CD4-positive, alpha-beta T cell treated with Interleukin-21 for 1 hour (primary cell): ENCODE measurements around the gene SPOCK1.

ENCODE experiments used
- DNase-seq: peaks from one replicate; pipeline ENCODE4 v3.0.0-alpha.2; 2020

Gene SPOCK1

DNA sequence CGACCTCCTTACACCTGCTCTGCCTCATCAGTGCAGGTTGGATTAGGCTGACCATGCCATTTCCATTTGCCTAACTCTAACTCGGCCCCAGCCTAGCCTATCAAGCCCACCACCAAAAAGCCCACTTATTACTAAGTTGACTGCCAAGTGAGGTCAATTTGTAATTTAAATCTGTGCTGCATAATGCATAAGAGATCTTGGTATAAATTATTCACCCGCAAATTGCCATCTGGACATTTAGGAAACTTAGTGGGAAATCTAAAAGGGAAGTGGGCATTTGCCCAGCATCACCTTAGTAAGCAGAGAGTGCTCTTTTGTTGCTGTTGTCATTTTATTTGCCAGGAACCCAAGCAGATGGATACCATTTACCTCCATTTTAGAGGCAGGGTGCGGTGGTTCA, 143.0 kb downstream of the SPOCK1 start:
- DNase-seq: no peak

DNA sequence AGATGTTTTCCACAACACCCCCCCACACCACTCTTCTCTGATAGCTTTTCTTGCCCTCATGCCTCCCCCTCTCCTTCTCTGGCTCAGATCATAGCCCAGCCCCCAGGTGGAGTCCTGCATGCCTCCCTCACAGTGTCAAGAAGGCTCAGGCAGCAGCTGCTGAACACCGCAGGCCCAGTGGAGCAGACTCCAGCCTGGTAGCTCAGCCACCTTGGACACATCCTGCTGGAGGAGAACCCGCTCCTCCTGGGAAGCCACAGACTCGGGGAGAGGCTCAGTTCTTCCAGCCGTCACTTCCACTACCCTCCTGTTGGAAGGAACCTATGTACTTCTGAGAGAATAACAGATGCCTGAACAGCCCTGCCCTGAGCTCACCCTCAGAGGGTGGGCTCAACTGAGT, 143.4 kb downstream of the SPOCK1 start:
- no peak for DNase-seq

- DNase-seq: no peak
Observed at GRCh38 chr5:137352095-137352494, 147.0 kb downstream of the SPOCK1 start.

DNA sequence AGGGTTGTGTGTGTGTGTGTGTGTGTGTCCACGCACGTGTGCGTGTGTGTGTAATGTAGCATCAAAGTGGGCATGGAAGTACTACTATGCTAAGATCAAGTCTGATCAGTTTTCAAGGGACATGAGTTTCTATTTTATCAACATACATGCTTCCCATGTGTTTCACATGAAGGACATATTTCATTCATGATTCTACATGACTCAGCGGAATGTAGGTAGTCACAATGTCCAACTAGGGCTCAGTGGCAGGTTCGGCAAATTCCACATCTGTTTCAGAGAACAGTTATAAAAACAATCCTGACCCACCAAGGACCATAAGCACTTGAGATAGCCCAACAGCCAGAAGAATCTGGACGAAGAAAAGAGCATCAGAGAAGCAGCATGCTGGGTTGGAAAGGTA, 148.3 kb downstream of the SPOCK1 start:
- no peak for DNase-seq

DNA sequence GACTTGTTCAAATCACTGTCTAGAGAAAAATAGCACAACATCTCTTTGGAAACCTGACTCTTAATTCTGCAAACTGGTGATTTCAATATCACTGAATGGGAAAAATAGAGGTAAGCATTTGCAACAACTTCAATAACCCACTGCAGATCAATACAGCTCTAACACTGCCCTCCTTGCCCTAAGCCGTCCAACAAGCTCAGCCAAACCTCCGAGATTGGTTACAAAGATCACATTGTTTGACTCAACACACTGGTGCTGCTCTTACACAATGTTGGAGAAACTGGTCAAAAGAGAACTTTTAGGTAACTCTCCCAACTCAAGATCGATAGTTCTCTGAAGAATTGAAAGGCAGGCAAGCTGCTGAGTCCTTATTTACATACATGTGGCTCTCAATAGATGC, 150.4 kb downstream of the SPOCK1 start:
- no peak for DNase-seq

DNA sequence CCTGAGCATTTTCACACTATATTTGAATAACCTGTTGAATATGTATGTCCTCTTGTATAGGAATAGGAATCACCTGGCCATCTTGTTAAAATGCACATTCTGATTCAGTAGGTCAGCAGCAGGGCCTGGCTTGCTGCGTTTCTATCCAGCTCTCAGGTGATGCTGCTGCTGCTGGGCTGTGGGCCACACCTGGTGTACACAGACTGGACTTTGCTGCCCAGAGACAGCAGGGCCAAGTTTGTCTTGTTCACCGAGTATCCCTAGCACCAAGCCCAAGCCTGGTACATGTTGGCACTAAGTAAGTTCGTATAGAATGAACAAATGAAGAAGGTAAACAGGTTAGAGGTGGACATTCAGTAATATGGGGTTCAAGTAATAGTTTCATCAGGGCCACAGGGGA, 151.3 kb downstream of the SPOCK1 start:
- no peak for DNase-seq

- no peak for DNase-seq
Observed at GRCh38 chr5:137346281-137346680, 152.8 kb downstream of the SPOCK1 start.

DNA sequence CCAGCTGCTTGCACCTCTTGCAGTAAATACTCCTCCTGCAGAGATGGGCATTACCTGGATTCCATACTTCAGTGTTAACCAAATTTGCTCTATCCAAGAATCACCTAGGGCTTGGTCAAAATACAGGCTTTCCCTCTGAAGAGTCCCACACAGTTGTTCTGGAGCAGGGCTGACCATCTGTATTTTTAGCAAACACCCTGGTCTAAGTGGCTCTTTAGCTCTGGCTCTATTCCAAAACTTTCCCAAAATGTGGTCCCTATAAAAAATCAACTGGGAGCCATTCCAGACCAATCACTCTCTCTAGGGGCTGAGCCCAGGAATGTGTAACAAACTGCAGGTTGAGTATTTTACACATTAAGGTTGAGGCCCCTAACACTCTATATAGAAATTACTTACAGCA, 153.7 kb downstream of the SPOCK1 start:
- DNase-seq: no peak

DNA sequence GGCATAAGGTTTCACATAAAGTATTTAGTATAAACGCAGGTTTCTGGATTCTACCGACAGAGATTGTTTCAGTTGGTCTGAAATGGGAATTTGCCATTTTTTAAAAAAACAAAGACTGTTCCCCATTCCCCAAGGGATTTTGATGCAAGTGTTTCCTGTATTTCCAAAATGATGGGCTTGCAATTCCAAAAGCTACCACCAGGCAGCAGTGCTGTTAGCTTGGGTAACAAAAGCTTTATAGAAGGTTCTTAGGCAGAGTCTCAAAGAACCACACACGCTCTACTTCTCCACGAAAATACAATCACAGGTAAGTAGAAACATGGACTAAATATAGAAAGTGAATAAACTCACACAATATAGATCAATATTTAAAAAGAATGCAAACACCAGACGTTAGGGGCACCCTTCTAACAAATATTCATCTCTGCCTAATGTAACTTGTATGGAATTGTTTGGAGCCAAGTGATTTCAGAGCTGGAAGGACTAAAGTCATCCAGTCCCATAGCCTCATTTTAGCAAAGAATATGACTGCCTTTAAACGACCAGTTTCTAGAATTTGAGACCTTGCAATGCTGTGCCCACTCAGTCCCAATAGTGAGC, 154.3 kb downstream of the SPOCK1 start:
- no peak for DNase-seq

DNA sequence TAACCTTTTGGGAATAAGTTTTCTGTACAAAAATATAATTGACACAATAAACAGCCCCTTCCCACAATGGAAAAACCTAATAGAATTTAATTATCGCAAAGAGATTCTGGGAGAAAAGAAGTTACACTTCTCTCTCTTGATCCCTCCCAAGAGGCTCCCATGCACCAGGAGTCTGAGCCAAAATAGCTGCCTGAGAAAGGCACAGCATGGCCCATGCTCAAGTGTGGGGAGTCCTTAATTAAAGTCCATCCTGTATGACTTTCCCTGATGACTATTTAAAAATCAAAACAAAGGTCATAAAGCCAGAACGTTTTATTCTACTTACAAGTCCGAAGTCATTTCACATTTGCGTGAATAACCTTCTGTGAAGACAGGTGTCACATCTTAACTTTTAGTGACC, 155.1 kb downstream of the SPOCK1 start:
- DNase-seq: no peak

- no peak for DNase-seq
Observed at GRCh38 chr5:137342764-137343163, 156.4 kb downstream of the SPOCK1 start.

DNA sequence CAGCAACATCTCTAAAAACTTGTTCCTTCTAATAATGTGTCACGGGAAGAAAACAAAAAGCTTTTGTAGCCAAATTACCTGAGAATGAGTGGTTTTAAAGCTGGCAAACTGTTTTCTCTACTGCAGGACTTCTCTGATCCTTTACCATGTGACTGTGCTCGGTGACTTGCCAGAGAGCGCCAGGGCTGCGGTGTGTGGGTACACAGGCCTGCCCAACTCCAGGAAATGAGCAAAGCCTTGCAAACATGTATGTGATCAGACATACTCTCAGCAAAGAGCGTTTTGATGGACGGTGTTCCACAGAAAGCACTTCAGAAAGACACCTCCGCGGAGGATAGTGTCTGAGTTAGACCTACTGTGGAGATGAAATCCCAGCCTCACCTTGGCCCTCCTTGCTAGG, 157.3 kb downstream of the SPOCK1 start:
- DNase-seq: no peak

GRCh38 chr5:137340881-137341280, 158.2 kb downstream of the SPOCK1 start:
- no peak for DNase-seq

GRCh38 chr5:137336565-137337120, 162.5 kb downstream of the SPOCK1 start:
- no peak for DNase-seq

GRCh38 chr5:137336161-137336560, 163.0 kb downstream of the SPOCK1 start:
- no peak for DNase-seq

GRCh38 chr5:137335493-137335892, 163.6 kb downstream of the SPOCK1 start:
- DNase-seq: no peak

DNA sequence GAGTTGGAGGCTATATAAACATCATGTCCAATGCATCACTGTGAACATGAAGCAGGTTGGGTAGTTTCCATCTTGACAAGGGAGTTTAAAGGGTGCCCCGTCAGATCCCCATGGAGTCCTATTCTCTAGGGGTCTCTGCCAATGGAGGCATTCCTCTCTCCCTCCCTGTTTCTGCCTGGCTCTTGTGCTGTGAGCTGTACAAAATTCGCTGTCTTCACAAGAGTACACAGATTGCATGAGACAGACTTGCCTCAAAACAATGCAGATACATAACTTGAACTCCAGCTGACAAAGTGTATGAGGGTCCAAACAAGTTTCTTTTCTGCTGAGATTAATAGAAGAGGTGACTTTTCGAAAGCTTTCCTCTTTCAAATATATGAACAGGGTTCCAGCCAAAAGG, 165.2 kb downstream of the SPOCK1 start:
- no peak for DNase-seq

DNA sequence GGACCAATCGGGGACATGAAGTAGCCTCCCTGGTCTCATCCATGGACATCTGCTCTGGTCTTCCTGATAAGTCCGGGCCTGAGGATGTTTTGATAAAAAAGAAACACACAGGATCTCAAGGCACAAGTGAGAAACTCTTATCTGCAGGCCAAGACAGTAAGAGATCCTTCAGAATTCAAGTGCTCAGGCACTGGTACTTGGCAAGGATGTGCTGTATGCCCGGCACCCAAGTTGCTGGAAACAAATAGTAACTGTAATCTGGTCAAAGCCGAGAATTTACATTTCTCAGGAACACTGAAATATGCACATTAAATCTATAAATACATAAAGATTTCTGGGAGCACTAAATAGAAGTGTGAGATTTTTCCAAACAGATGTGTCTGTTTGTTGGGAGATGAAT, 165.7 kb downstream of the SPOCK1 start:
- no peak for DNase-seq

DNA sequence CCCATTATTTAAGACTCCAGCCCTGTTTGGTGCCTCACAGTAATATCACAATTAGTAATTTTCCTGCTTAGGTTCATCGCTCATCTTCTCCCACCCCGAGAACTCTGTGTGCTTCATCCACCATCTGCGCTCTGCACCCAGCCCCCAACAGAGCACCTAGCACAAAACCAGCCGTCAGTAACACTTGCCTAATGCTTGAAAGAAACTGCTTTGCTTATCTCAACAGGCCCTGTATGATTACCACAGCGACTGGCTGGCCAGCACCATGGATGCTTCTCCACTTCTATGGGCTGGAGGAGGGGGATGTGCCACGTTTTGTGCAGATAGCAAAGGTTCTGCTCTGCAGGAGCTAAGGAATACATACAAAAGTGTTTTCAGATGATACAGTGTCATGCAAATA, 166.8 kb downstream of the SPOCK1 start:
- no peak for DNase-seq

- DNase-seq: no peak
Observed at GRCh38 chr5:137329586-137330296, 169.4 kb downstream of the SPOCK1 start.

DNA sequence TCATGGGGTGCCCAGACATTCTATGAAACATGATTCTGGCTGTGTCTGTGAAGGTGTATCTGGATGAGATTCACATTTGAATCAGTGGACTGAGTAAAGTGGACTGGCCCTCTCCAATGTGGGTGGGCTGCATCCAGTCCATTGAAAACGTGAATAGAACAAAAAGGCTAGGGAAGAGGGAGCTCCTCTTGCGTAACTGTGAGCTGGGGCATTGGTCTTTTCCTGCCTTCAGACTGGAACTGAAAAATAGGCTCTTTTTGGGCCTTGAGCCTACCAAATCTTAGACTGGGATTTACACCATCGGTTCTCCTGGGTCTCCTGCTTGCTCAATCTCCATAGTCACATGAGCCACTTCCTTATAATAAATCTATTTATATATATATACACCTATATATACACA, 170.1 kb downstream of the SPOCK1 start:
- DNase-seq: no peak

DNA sequence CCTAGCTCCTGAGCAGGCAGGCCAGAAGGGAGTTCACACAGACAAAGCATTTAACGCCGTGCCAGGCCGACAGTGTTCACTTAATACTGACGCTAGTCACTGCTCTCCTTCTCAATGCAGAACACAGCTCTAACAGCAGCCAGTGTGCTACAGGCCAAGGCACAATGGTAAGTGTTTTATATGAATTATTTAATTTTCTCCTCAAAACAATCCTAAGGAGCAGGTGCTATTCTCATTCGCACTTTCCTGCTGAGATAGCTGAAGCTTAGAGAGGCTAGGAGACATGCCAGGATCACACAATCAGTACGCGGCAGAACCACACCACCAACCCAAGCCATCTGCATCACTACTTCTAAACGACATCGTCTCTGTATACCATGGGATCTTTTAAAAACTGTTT, 170.7 kb downstream of the SPOCK1 start:
- no peak for DNase-seq

- DNase-seq: no peak
Observed at GRCh38 chr5:137325721-137326120, 173.4 kb downstream of the SPOCK1 start.
